CD14-positive monocyte (primary cell): ENCODE measurements around the gene SBK2. TPM values are rescaled to one million over a fixed set of nuclear protein-coding genes. Genes with fewer than 3 reads are reported as not detected.

ENCODE experiments used
- DNase-seq, 3 donors: peaks; one replicate each; pipeline ENCODE4 v3.0.0-alpha.2; 2011 to 2022
- H2AFZ ChIP-seq: 2 replicates; pipeline ENCODE4 v1.6.0; 2012; ENCODE audit warnings: mild to moderate bottlenecking, low read depth, low read length, inconsistent platforms; ENCODE audit not compliant: insufficient read depth, poor library complexity, severe bottlenecking
- H3K27ac ChIP-seq, 2 donors: 1 replicate in 1 of 2; 2 replicates in 1 of 2; pipeline ENCODE4 v1.5.1; 2012 to 2013; ENCODE audit warnings: low read length in 2 of 2, control low read depth in 1 of 2, inconsistent platforms in 1 of 2, low read depth in 1 of 2, mild to moderate bottlenecking in 1 of 2
- H3K27me3 ChIP-seq, 2 donors: one replicate each; pipeline versions ENCODE4 v1.6.0 to v1.6.1; 2011 to 2013; ENCODE audit warnings: low read length in 2 of 2; ENCODE audit not compliant: control insufficient read depth in 2 of 2, insufficient read depth in 2 of 2
- H3K36me3 ChIP-seq, 2 donors: replicated peaks in 1 of 2; 1 replicate in 1 of 2; 2 replicates in 1 of 2; pipeline versions ENCODE4 v1.5.1 to v1.6.1; 2012 to 2013; ENCODE audit warnings: low read length in 2 of 2, control low read depth in 1 of 2, inconsistent platforms in 1 of 2, mild to moderate bottlenecking in 1 of 2; ENCODE audit not compliant: insufficient read depth in 2 of 2, control insufficient read depth in 1 of 2
- H3K4me1 ChIP-seq, 2 donors: 1 replicate in 1 of 2; 2 replicates in 1 of 2; pipeline versions ENCODE4 v1.5.1 to v1.6.1; 2012 to 2013; ENCODE audit warnings: low read length in 2 of 2, control low read depth in 1 of 2, inconsistent platforms in 1 of 2, mild to moderate bottlenecking in 1 of 2, moderate library complexity in 1 of 2; ENCODE audit not compliant: insufficient read depth in 2 of 2, control insufficient read depth in 1 of 2
- H3K4me2 ChIP-seq: replicated peaks from 2 replicates; pipeline ENCODE3; 2012; ENCODE audit warnings: low read length, moderate library complexity, mild to moderate bottlenecking; ENCODE audit not compliant: poor library complexity, severe bottlenecking; ENCODE audit errors: extremely low read depth
- H3K4me3 ChIP-seq, 3 experiments: fragments of 200-600 bp in 1 of 3; sonication (generic) in 1 of 3; replicated peaks in 1 of 3; 1 replicate in 2 of 3; 2 replicates in 1 of 3; pipeline ENCODE4 v1.5.1; 2011 to 2013; ENCODE audit warnings: low read length in 3 of 3, mild to moderate bottlenecking in 3 of 3, control low read depth in 2 of 3, low read depth in 2 of 3, inconsistent platforms in 1 of 3, moderate library complexity in 1 of 3
- H3K79me2 ChIP-seq: 2 replicates; pipeline ENCODE4 v1.6.0; 2012; ENCODE audit warnings: mild to moderate bottlenecking, control low read depth, inconsistent platforms, low read length, moderate library complexity; ENCODE audit not compliant: insufficient read depth
- H3K9ac ChIP-seq: 2 replicates; pipeline ENCODE4 v1.6.0; 2017; ENCODE audit warnings: low read length, mild to moderate bottlenecking; ENCODE audit not compliant: insufficient read depth, poor library complexity, severe bottlenecking
- H3K9me3 ChIP-seq, 2 donors: replicated peaks in 1 of 2; 1 replicate in 1 of 2; 2 replicates in 1 of 2; pipeline versions ENCODE4 v1.5.1 to v1.6.1; 2012 to 2013; ENCODE audit warnings: low read length in 2 of 2, control low read depth in 1 of 2; ENCODE audit not compliant: control insufficient read depth in 1 of 2, insufficient read depth in 1 of 2
- H4K20me1 ChIP-seq: 2 replicates; pipeline ENCODE4 v1.6.0; 2012; ENCODE audit warnings: mild to moderate bottlenecking, low read length, control low read depth, moderate library complexity; ENCODE audit not compliant: insufficient read depth
- H3K27ac Mint-ChIP-seq, 7 donors: one replicate each; pipeline ENCODE4 v1.8.0; 2020; ENCODE audit warnings: mild to moderate bottlenecking in 7 of 7, mixed read lengths in 7 of 7, moderate library complexity in 6 of 7, inconsistent platforms in 2 of 7
- H3K27me3 Mint-ChIP-seq, 3 donors: one replicate each; pipeline ENCODE4 v1.8.0; 2021 to 2022; ENCODE audit warnings: low read depth in 3 of 3, mild to moderate bottlenecking in 3 of 3, mixed read lengths in 3 of 3, moderate library complexity in 3 of 3, inconsistent platforms in 1 of 3
- H3K36me3 Mint-ChIP-seq, 2 donors: one replicate each; pipeline ENCODE4 v1.8.0; 2020; ENCODE audit warnings: mixed read lengths in 2 of 2, inconsistent platforms in 1 of 2, mild to moderate bottlenecking in 1 of 2
- H3K4me1 Mint-ChIP-seq: one replicate; pipeline ENCODE4 v1.8.0; 2020; ENCODE audit warnings: mild to moderate bottlenecking, mixed read lengths
- H3K4me3 Mint-ChIP-seq, 2 donors: one replicate each; pipeline ENCODE4 v1.8.0; 2020; ENCODE audit warnings: mild to moderate bottlenecking in 2 of 2, mixed read lengths in 2 of 2, moderate library complexity in 1 of 2
- H3K9me3 Mint-ChIP-seq, 7 donors: one replicate each; pipeline ENCODE4 v1.8.0; 2020 to 2022; ENCODE audit warnings: mixed read lengths in 7 of 7, mild to moderate bottlenecking in 6 of 7, moderate library complexity in 6 of 7, inconsistent platforms in 2 of 7
- WGBS: methylation state at CpG from one replicate; pipeline ENCODE4 v1.1.5; 2013; ENCODE audit warnings: missing lambda C conversion rate; ENCODE audit not compliant: insufficient coverage; 5-methylcytosine and 5-hydroxymethylcytosine counted together
- intact Hi-C, 2 donors: fragments of 100-400 bp; cut with micrococcal nuclease; formaldehyde crosslinking; loops; one replicate each; pipeline versions ENCODE4 v1.15.0 to v1.15.1; 2023
- polyA plus RNA-seq, 3 donors: library from polyadenylated mRNA; depleted of rRNA in 1 of 3; unstranded in 2 of 3; stranded (reverse) in 1 of 3; fragments of 300-500 nt in 2 of 3; fragments of >200 nt in 1 of 3; fragmentation: Illumina TruSeq in 2 of 3; gene quantifications; 1 replicate in 2 of 3; 2 replicates in 1 of 3; pipeline ENCODE4 v1.2.3, GENCODE V29; 2012 to 2021
- TF ChIP-seq, protein P1 (sequence below): fragments of 200-600 bp; IDR thresholded peaks from one replicate; pipeline ENCODE4 v1.8.0; 2022; ENCODE audit warnings: antibody characterized with exemption, mild to moderate bottlenecking

SBK2 gene
- polyA plus RNA-seq, 3 donors: not detected

- Histone ChIP-seq H2AFZ (no peak overlapping the region), H4K20me1 (no peaks in the 10 kb centered on the region), H3K9ac (no peak overlapping the region), H3K27ac (no peak overlapping the region), H3K4me2 (no peak overlapping the region), H3K9me3 (peaks cover 0 to 6% of the 10 kb centered on the region in 2 donors), H3K4me3 (no peak overlapping the region), H3K27me3 (no peaks in the 10 kb centered on the region), H3K36me3 (no peaks in the 10 kb centered on the region), H3K79me2 (no peaks in the 10 kb centered on the region), H3K4me1 (no peaks in the 10 kb centered on the region)
- Mint-ChIP-seq H3K36me3 (no peaks in the 10 kb centered on the region), H3K27ac (no peak overlapping the region), H3K9me3 (no peaks in the 10 kb centered on the region), H3K27me3 (peaks cover 0 to 4% (median 3%) of the 10 kb centered on the region in 3 donors), H3K4me3 (no peak overlapping the region), H3K4me1 (peaks cover 2% of the 10 kb centered on the region)
- intact Hi-C loops: no loop called here
- TF ChIP-seq, protein P1, sequence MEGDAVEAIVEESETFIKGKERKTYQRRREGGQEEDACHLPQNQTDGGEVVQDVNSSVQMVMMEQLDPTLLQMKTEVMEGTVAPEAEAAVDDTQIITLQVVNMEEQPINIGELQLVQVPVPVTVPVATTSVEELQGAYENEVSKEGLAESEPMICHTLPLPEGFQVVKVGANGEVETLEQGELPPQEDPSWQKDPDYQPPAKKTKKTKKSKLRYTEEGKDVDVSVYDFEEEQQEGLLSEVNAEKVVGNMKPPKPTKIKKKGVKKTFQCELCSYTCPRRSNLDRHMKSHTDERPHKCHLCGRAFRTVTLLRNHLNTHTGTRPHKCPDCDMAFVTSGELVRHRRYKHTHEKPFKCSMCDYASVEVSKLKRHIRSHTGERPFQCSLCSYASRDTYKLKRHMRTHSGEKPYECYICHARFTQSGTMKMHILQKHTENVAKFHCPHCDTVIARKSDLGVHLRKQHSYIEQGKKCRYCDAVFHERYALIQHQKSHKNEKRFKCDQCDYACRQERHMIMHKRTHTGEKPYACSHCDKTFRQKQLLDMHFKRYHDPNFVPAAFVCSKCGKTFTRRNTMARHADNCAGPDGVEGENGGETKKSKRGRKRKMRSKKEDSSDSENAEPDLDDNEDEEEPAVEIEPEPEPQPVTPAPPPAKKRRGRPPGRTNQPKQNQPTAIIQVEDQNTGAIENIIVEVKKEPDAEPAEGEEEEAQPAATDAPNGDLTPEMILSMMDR: no peak
- WGBS: 92% methylated on average over 26 of the region's 26 CpGs
- no peak for DNase-seq
Measured at GRCh38 chr19:55530996-55531395, 5.9 kb downstream of the SBK2 start.

GRCh38 chr19:55529636-55530234 is 7.2 kb downstream of the SBK2 start:
- TF ChIP-seq, protein P1: no peak
- no peaks in the 10 kb centered on the region for H4K20me1 ChIP-seq
- no peaks in the 10 kb centered on the region for H3K79me2 ChIP-seq
- no peak overlapping the region for H3K9ac ChIP-seq
- no peak overlapping the region for H3K4me3 ChIP-seq
- Mint-ChIP-seq H3K9me3 (no peaks in the 10 kb centered on the region), H3K36me3 (no peaks in the 10 kb centered on the region), H3K27me3 (peaks cover 0 to 5% (median 3%) of the 10 kb centered on the region in 3 donors), H3K4me3 (no peak overlapping the region), H3K27ac (no peak overlapping the region), H3K4me1 (no peaks in the 10 kb centered on the region)
- no peak overlapping the region for H3K4me2 ChIP-seq
- no peak overlapping the region for H3K27ac ChIP-seq
- WGBS: 87% methylated on average over 44 of the region's 56 CpGs
- intact Hi-C loops: no loop called here
- no peaks in the 10 kb centered on the region for H3K4me1 ChIP-seq
- DNase-seq: no peak
- H2AFZ ChIP-seq: no peak overlapping the region
- H3K27me3 ChIP-seq: no peaks in the 10 kb centered on the region
- H3K9me3 ChIP-seq: peaks cover 0 to 6% of the 10 kb centered on the region in 2 donors
- H3K36me3 ChIP-seq: no peaks in the 10 kb centered on the region
